Lung (tissue), 12 donors: ENCODE measurements around the gene NKRF. TPM values are rescaled to one million over a fixed set of nuclear protein-coding genes. Genes with fewer than 3 reads are reported as not detected.

Source experiments
- ATAC-seq: fragments of 200-7000 bp; cut with Tn5 transposase; one replicate; pipeline ENCODE4 v1.9.1; 2020; ENCODE audit warnings: moderate number of reproducible peaks; ENCODE audit not compliant: insufficient read depth, low FRiP score
- DNase-seq, 3 donors: peaks; one replicate each; pipeline ENCODE4 v3.0.0-alpha.2; 2013 to 2017
- H3K27ac ChIP-seq, 2 donors: one replicate each; pipeline ENCODE4 v1.5.1; 2013; ENCODE audit warnings: mild to moderate bottlenecking in 2 of 2, moderate library complexity in 2 of 2, control low read depth in 1 of 2, inconsistent platforms in 1 of 2, low read depth in 1 of 2, low read length in 1 of 2
- H3K27me3 ChIP-seq, 3 donors: one replicate each; pipeline ENCODE4 v1.5.1; 2013; ENCODE audit warnings: low read length in 2 of 3; ENCODE audit not compliant: control insufficient read depth in 3 of 3, insufficient read depth in 3 of 3
- H3K36me3 ChIP-seq, 4 donors: one replicate each; pipeline ENCODE4 v1.5.1; 2013; ENCODE audit warnings: low read length in 4 of 4, mild to moderate bottlenecking in 1 of 4, moderate library complexity in 1 of 4; ENCODE audit not compliant: control insufficient read depth in 4 of 4, insufficient read depth in 4 of 4
- H3K4me1 ChIP-seq, 5 donors: one replicate each; pipeline ENCODE4 v1.5.1; 2013; ENCODE audit warnings: low read length in 5 of 5, mild to moderate bottlenecking in 2 of 5, moderate library complexity in 1 of 5; ENCODE audit not compliant: control insufficient read depth in 5 of 5, insufficient read depth in 5 of 5
- H3K4me3 ChIP-seq: one replicate; pipeline ENCODE4 v1.5.1; 2013; ENCODE audit warnings: mild to moderate bottlenecking, control low read depth, moderate library complexity
- H3K9ac ChIP-seq, 2 donors: one replicate each; pipeline ENCODE4 v1.5.1; 2013; ENCODE audit warnings: low read length in 2 of 2, control low read depth in 1 of 2; ENCODE audit not compliant: insufficient read depth in 1 of 2
- H3K9me3 ChIP-seq, 4 donors: one replicate each; pipeline ENCODE4 v1.5.1; 2013; ENCODE audit warnings: low read length in 3 of 4, mild to moderate bottlenecking in 1 of 4, moderate library complexity in 1 of 4; ENCODE audit not compliant: control insufficient read depth in 4 of 4, insufficient read depth in 3 of 4
- CTCF ChIP-seq: IDR thresholded peaks from 2 replicates; pipeline ENCODE4 v1.5.1; 2012; ENCODE audit warnings: mild to moderate bottlenecking; ENCODE audit errors: control extremely low read depth, extremely low read depth
- WGBS, 2 donors: extraction: QIAGEN DNeasy Blood & Tissue Kit; methylation state at CpG; one replicate each; pipeline ENCODE4 v1.1.7; 2013; 5-methylcytosine and 5-hydroxymethylcytosine counted together
- polyA plus RNA-seq, 2 donors: library from polyadenylated mRNA; stranded (reverse); fragments of 200-250 nt; gene quantifications; one replicate each; pipeline ENCODE4 v1.2.1, GENCODE V29; 2013
- total RNA-seq, 2 donors: library from RNA; depleted of rRNA in 1 of 2; stranded (reverse); fragments of >200 nt in 1 of 2; gene quantifications; one replicate each; pipeline ENCODE4 v1.2.1, GENCODE V29; 2014 to 2021
- donor health status: control.
- donor health status: control.
- donor health status: Bipolar disorder and iron deficiency.
- donor health status: healthy.
- donor health status: DM: yes; HTN: yes; CAD: no.

The NKRF gene
- total and polyA plus RNA-seq, 4 donors, result 4.1 to 9.6 (median 6.5) TPM

- no peak overlapping the region for H3K4me3 ChIP-seq
- H3K4me1 ChIP-seq, result peaks cover 0 to 7% (median 2%) of the 10 kb centered on the region in 5 donors
- no peak for TF ChIP-seq CTCF
- DNase-seq (peak; percentile 57 to 92 (median 85)), ATAC-seq (no peak)
- H3K9ac ChIP-seq, result no peak overlapping the region
- H3K27ac ChIP-seq, result no peak overlapping the region
- no peaks in the 10 kb centered on the region for H3K9me3 ChIP-seq
- WGBS, 2 donors, result 48 to 55% methylated on average over 9 of the region's 9 CpGs
- no peaks in the 10 kb centered on the region for H3K36me3 ChIP-seq
- peaks cover 0 to 2% (median 0%) of the 10 kb centered on the region in 3 donors for H3K27me3 ChIP-seq
Measured at GRCh38 chrX:119622356-119623232, 16.4 kb upstream of the NKRF start.

DNA sequence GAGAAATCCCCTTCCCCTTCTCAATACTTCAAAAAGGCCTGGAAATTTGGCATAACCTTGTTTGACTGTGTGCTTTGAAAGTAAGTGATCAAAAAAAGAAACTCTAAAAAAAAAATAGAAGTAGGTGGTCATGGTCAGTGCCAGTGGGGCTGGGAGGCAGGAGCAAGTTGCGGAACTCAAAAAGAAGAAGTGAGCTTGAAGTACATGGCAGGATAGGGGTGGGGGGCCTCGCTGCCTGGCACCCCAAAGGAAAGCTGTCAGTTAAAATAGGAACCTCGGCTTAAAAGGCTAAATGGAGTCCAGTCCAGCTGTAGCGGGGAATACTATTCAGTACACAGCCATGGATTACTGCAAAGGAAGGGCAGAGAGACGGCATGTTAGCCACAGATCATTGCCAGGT lies 12.2 kb upstream of the NKRF start:
- peaks cover 0 to 2% (median 0%) of the 10 kb centered on the region in 3 donors for H3K27me3 ChIP-seq
- ATAC-seq (peak; percentile 17), DNase-seq (no peak)
- H3K9ac ChIP-seq, result no peak overlapping the region
- TF ChIP-seq CTCF, result no peak
- no peaks in the 10 kb centered on the region for H3K36me3 ChIP-seq
- peaks cover 0 to 4% (median 0%) of the 10 kb centered on the region in 4 donors for H3K9me3 ChIP-seq
- no peak overlapping the region for H3K27ac ChIP-seq
- H3K4me3 ChIP-seq, result no peak overlapping the region
- WGBS, 2 donors, result 36 to 66% methylated on average over 5 of the region's 5 CpGs
- peaks cover 0 to 7% (median 2%) of the 10 kb centered on the region in 5 donors for H3K4me1 ChIP-seq

DNA sequence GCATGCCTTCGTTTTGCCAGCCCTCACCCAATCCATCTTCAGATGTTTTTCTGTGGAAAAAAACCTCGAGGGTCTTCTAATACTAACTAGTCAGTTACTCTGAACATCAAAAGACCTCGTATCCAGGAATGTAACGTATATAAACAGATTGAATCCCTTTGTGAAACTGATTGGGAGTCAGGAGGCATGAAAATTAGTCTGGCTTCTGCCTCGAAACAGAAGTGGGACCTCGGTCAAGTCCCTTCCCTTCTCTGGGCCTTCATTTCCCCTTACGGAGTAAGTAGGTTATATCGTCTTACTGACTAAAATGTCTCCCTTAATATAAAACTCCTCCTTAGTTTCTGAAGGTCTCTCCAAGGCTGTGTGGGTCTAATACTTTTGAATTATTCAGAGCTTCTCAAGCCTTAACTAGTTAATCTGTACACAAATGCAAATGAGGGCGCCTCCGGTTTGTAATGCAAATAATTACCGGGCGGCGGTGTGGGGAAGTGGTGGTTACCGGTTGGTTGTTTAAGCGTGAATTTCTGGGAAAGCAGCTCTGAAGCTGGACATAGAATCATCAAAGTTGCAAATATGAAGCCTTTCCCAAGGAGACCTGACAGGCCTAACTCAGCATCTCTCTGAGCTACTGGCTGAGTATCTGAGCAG lies 11.4 kb upstream of the NKRF start:
- Histone ChIP-seq H3K9me3 (peaks cover 0 to 4% (median 0%) of the 10 kb centered on the region in 4 donors), H3K27me3 (peaks cover 0 to 2% (median 0%) of the 10 kb centered on the region in 3 donors), H3K4me3 (no peak overlapping the region), H3K36me3 (no peaks in the 10 kb centered on the region), H3K27ac (no peak overlapping the region), H3K4me1 (peaks cover 0 to 7% (median 2%) of the 10 kb centered on the region in 5 donors), H3K9ac (no peak overlapping the region)
- TF ChIP-seq CTCF, result no peak
- 21 to 52% methylated on average over 15 of the region's 15 CpGs for WGBS, 2 donors
- ATAC-seq (no peak), DNase-seq (no peak)
